ENCODE measurements around the gene ALG2. TPM values are rescaled to one million over a fixed set of nuclear protein-coding genes. Genes with fewer than 3 reads are reported as not detected.

ALG2 gene
- total and polyA plus RNA-seq, 9 of the 15 experiments (the other 6 are each of a cell fraction or from before 2014, with no cell fraction given), result 4.9 to 41.9 (median 20.2) TPM

GRCh38 chr9:99259231-99259918, 37.6 kb upstream of the ALG2 start (continued):
- TF ChIP-seq ZNF133 (CRISPR knock-in tag; IDR thresholded peaks at IDR 0.05) (no peak), CXXC5 (CRISPR knock-in tag; IDR thresholded peaks at IDR 0.05) (0 out of 2 replicates have a peak, but pooled peaks have one; percentile 62), TFE3 (CRISPR knock-in tag; IDR thresholded peaks at IDR 0.05) (peak; percentile 1; the same call in 1 of the 2 replicates), SREBF2 (CRISPR knock-in tag; IDR thresholded peaks at IDR 0.05) (no peak), ZFX (CRISPR knock-in tag; IDR thresholded peaks at IDR 0.05) (peak; percentile 40), RUNX1 (IDR thresholded peaks at IDR 0.05; ENCODE audit: low read depth) (no peak), SMAD3 (CRISPR knock-in tag; conservative IDR thresholded peaks at IDR 0.05) (no peak), MYBL2 (IDR thresholded peaks at IDR 0.05; ENCODE audit: low read depth) (no peak), MYBL2 (CRISPR knock-in tag; IDR thresholded peaks at IDR 0.05; ENCODE audit: borderline replicate concordance) (no peak), BCOR (IDR thresholded peaks at IDR 0.05) (no peak), EP300 (IDR thresholded peaks at IDR 0.05; ENCODE audit: low read length) (no peak), FOXK2 (conservative IDR thresholded peaks at IDR 0.05 in 1 of 2, IDR thresholded peaks at IDR 0.05 in 1 of 2; ENCODE audit: low read depth in 2 of 2) (no peak), NR2C2 (CRISPR knock-in tag; IDR thresholded peaks at IDR 0.05) (no peak), NR2C2 (tag; IDR thresholded peaks at IDR 0.05) (peak; percentile 69; the same call in 1 of the 2 replicates), TAF7 (tag; IDR thresholded peaks at IDR 0.05) (peak; percentile 37; the same call in 1 of the 2 replicates), BHLHE40 (IDR thresholded peaks at IDR 0.05; ENCODE audit: low read length) (peak; percentile 1; the same call in 1 of the 2 replicates), NCOR1 (IDR thresholded peaks at IDR 0.05) (no peak), ETV1 (tag; conservative IDR thresholded peaks at IDR 0.05; ENCODE audit: low read depth) (peak; percentile 32; the same call in 1 of the 2 replicates)
- TF ChIP-seq, protein P1, sequence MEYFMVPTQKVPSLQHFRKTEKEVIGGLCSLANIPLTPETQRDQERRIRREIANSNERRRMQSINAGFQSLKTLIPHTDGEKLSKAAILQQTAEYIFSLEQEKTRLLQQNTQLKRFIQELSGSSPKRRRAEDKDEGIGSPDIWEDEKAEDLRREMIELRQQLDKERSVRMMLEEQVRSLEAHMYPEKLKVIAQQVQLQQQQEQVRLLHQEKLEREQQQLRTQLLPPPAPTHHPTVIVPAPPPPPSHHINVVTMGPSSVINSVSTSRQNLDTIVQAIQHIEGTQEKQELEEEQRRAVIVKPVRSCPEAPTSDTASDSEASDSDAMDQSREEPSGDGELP (CRISPR knock-in tag; IDR thresholded peaks at IDR 0.05; ENCODE audit: borderline replicate concordance), result peak; percentile 73
- TF ChIP-seq, protein P2, sequence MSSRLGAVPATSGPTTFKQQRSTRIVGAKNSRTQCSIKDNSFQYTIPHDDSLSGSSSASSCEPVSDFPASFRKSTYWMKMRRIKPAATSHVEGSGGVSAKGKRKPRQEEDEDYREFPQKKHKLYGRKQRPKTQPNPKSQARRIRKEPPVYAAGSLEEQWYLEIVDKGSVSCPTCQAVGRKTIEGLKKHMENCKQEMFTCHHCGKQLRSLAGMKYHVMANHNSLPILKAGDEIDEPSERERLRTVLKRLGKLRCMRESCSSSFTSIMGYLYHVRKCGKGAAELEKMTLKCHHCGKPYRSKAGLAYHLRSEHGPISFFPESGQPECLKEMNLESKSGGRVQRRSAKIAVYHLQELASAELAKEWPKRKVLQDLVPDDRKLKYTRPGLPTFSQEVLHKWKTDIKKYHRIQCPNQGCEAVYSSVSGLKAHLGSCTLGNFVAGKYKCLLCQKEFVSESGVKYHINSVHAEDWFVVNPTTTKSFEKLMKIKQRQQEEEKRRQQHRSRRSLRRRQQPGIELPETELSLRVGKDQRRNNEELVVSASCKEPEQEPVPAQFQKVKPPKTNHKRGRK (tag; IDR thresholded peaks at IDR 0.05), result no peak
- TF ChIP-seq, protein P3, sequence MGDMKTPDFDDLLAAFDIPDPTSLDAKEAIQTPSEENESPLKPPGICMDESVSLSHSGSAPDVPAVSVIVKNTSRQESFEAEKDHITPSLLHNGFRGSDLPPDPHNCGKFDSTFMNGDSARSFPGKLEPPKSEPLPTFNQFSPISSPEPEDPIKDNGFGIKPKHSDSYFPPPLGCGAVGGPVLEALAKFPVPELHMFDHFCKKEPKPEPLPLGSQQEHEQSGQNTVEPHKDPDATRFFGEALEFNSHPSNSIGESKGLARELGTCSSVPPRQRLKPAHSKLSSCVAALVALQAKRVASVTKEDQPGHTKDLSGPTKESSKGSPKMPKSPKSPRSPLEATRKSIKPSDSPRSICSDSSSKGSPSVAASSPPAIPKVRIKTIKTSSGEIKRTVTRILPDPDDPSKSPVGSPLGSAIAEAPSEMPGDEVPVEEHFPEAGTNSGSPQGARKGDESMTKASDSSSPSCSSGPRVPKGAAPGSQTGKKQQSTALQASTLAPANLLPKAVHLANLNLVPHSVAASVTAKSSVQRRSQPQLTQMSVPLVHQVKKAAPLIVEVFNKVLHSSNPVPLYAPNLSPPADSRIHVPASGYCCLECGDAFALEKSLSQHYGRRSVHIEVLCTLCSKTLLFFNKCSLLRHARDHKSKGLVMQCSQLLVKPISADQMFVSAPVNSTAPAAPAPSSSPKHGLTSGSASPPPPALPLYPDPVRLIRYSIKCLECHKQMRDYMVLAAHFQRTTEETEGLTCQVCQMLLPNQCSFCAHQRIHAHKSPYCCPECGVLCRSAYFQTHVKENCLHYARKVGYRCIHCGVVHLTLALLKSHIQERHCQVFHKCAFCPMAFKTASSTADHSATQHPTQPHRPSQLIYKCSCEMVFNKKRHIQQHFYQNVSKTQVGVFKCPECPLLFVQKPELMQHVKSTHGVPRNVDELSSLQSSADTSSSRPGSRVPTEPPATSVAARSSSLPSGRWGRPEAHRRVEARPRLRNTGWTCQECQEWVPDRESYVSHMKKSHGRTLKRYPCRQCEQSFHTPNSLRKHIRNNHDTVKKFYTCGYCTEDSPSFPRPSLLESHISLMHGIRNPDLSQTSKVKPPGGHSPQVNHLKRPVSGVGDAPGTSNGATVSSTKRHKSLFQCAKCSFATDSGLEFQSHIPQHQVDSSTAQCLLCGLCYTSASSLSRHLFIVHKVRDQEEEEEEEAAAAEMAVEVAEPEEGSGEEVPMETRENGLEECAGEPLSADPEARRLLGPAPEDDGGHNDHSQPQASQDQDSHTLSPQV (IDR thresholded peaks at IDR 0.05), result peak; percentile 71; the same call in 1 of the 2 replicates
